NCI-H1092 (cell line): ENCODE measurements around the gene MLF2.
"Not testable (repeated sequence)": the region's sequence is repeated elsewhere in the genome, so short reads cannot be mapped to it uniquely, and the experiment has no call there.

Source experiments
- DNase-seq: peaks from one replicate; lab custom pipeline; 2025; lab: John Stamatoyannopoulos, UW

Gene MLF2

GRCh38 chr12:6765048-6765633 is 12.2 kb upstream of the MLF2 start:
- DNase-seq = no peak

- DNase-seq = peak; percentile 98
These were observed 11.3 kb upstream of the MLF2 start for GRCh38 chr12:6764011-6764828.

- no peak for DNase-seq
These were observed 10.4 kb upstream of the MLF2 start for GRCh38 chr12:6763380-6763779.

GRCh38 chr12:6759741-6760140 is 6.8 kb upstream of the MLF2 start:
- DNase-seq = no peak

- DNase-seq = no peak
These were observed 5.7 kb upstream of the MLF2 start for GRCh38 chr12:6758506-6759095.

GRCh38 chr12:6757028-6757690 is 4.2 kb upstream of the MLF2 start:
- DNase-seq = no peak

- DNase-seq = no peak
These were observed 1.5 kb upstream of the MLF2 start for GRCh38 chr12:6754411-6754810.

GRCh38 chr12:6753772-6754356 is 923 bp upstream of the MLF2 start:
- DNase-seq = no peak

GRCh38 chr12:6752167-6752920 is 597 bp downstream of the MLF2 start:
- peak; percentile 41 for DNase-seq

- no peak for DNase-seq
These were observed 1.2 kb downstream of the MLF2 start for GRCh38 chr12:6751767-6752166.

- DNase-seq = no peak
These were observed 2.4 kb downstream of the MLF2 start for GRCh38 chr12:6750506-6750905.

- DNase-seq = no peak
These were observed 4.2 kb downstream of the MLF2 start for GRCh38 chr12:6748761-6749160.

GRCh38 chr12:6747216-6747615 is 5.7 kb downstream of the MLF2 start:
- DNase-seq = no peak

- no peak for DNase-seq
These were observed 7.0 kb downstream of the MLF2 start for GRCh38 chr12:6745741-6746525.

GRCh38 chr12:6743300-6743699 is 9.6 kb downstream of the MLF2 start:
- not testable (repeated sequence) for DNase-seq

- DNase-seq = no peak
These were observed 10.1 kb downstream of the MLF2 start for GRCh38 chr12:6742834-6743233.

GRCh38 chr12:6742080-6742479 is 10.9 kb downstream of the MLF2 start:
- DNase-seq = not testable (repeated sequence)

- DNase-seq = no peak
These were observed 16.2 kb downstream of the MLF2 start for GRCh38 chr12:6736754-6737153.

GRCh38 chr12:6735448-6736191 is 17.3 kb downstream of the MLF2 start:
- DNase-seq = no peak
